Measurements from ENCODE around the gene LCTL.

LCTL gene

DNA sequence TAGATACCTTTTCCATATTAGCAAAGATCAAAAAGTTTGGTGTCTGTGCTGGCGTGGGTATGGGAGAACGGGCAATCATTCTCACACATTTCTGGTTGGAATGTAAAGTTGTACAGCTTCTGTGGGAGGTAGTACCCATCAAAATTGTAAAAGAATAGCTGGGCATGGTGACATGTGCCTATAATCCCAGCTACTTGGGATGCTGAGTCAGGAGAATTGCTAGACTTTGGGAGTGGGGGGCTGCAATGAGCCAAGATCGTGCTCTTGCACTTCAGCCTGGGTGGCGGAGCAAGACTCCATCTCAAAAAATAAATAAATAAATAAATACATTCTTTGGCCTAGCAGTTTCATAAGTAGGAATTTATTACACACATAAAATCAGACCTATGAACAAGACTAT lies 22.9 kb downstream of the LCTL start:
- TF ChIP-seq, protein P1, sequence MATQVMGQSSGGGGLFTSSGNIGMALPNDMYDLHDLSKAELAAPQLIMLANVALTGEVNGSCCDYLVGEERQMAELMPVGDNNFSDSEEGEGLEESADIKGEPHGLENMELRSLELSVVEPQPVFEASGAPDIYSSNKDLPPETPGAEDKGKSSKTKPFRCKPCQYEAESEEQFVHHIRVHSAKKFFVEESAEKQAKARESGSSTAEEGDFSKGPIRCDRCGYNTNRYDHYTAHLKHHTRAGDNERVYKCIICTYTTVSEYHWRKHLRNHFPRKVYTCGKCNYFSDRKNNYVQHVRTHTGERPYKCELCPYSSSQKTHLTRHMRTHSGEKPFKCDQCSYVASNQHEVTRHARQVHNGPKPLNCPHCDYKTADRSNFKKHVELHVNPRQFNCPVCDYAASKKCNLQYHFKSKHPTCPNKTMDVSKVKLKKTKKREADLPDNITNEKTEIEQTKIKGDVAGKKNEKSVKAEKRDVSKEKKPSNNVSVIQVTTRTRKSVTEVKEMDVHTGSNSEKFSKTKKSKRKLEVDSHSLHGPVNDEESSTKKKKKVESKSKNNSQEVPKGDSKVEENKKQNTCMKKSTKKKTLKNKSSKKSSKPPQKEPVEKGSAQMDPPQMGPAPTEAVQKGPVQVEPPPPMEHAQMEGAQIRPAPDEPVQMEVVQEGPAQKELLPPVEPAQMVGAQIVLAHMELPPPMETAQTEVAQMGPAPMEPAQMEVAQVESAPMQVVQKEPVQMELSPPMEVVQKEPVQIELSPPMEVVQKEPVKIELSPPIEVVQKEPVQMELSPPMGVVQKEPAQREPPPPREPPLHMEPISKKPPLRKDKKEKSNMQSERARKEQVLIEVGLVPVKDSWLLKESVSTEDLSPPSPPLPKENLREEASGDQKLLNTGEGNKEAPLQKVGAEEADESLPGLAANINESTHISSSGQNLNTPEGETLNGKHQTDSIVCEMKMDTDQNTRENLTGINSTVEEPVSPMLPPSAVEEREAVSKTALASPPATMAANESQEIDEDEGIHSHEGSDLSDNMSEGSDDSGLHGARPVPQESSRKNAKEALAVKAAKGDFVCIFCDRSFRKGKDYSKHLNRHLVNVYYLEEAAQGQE (IDR thresholded peaks at IDR 0.05; ENCODE audit: insufficient read depth in 1 of 2, low read depth in 2 of 2, low read length in 2 of 2), result no peak
- TF ChIP-seq POLR2AphosphoS5 (IDR thresholded peaks at IDR 0.05; ENCODE audit: low read depth, low read length) (no peak), SIN3A (IDR thresholded peaks at IDR 0.05; ENCODE audit: borderline replicate concordance, insufficient read depth, low read length) (no peak), TAF1 (IDR thresholded peaks at IDR 0.05; ENCODE audit: borderline replicate concordance, insufficient read depth, low read length) (no peak), FOXP2 (optimal IDR thresholded peaks at IDR 0.05; ENCODE audit: borderline replicate concordance, extremely low read depth, extremely low read length, insufficient read depth) (no peak)

DNA sequence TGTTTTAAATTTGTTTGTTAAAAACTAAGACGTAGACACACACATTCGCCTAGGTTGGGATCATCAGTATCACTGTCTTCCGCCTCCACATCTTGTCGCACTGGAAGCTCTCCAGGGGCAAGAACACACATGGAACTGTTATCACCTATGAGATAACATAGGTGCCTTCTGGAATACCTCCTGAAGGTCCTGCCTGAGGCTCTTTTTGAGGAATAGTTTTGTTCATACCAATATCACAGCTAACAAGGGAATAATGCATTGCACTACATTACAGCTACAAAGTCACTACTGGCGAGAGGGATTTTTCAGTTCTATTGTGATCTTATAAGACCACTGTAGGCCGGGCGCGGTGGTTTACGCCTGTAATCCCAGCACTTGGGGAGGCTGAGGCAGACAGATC lies 30.7 kb downstream of the LCTL start:
- TF ChIP-seq POLR2AphosphoS5 (IDR thresholded peaks at IDR 0.05; ENCODE audit: low read depth, low read length), result no peak
- TF ChIP-seq, protein P1 (IDR thresholded peaks at IDR 0.05; ENCODE audit: insufficient read depth in 1 of 2, low read depth in 2 of 2, low read length in 2 of 2), result no peak
- TF ChIP-seq FOXP2 (optimal IDR thresholded peaks at IDR 0.05; ENCODE audit: borderline replicate concordance, extremely low read depth, extremely low read length, insufficient read depth), result no peak
- TF ChIP-seq TAF1 (IDR thresholded peaks at IDR 0.05; ENCODE audit: borderline replicate concordance, insufficient read depth, low read length), result no peak
- TF ChIP-seq SIN3A (IDR thresholded peaks at IDR 0.05; ENCODE audit: borderline replicate concordance, insufficient read depth, low read length), result no peak

DNA sequence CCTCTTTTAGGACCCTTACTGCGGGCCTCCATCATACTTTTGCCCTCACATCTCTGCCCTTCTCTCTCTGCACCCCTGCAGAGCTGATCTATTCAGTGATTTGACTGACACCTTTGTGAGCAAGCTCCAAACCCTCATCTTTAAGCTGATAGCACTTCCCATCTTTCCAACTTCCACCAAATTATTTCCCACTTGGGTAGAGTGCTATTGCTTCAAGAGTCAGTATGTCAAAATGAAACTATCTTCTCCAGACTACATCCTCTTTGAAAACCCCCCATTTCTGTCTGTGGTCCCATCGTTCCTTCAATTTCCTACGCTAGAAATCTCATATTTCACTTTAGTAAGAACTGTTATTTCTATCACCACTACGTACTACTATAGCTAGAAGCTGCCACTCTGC lies 41.0 kb downstream of the LCTL start:
- TF ChIP-seq TAF1 (IDR thresholded peaks at IDR 0.05; ENCODE audit: borderline replicate concordance, insufficient read depth, low read length), result no peak
- TF ChIP-seq, protein P1 (IDR thresholded peaks at IDR 0.05; ENCODE audit: insufficient read depth in 1 of 2, low read depth in 2 of 2, low read length in 2 of 2), result no peak
- no peak for TF ChIP-seq FOXP2 (optimal IDR thresholded peaks at IDR 0.05; ENCODE audit: borderline replicate concordance, extremely low read depth, extremely low read length, insufficient read depth)
- TF ChIP-seq POLR2AphosphoS5 (IDR thresholded peaks at IDR 0.05; ENCODE audit: low read depth, low read length), result no peak
- TF ChIP-seq SIN3A (IDR thresholded peaks at IDR 0.05; ENCODE audit: borderline replicate concordance, insufficient read depth, low read length), result no peak

DNA sequence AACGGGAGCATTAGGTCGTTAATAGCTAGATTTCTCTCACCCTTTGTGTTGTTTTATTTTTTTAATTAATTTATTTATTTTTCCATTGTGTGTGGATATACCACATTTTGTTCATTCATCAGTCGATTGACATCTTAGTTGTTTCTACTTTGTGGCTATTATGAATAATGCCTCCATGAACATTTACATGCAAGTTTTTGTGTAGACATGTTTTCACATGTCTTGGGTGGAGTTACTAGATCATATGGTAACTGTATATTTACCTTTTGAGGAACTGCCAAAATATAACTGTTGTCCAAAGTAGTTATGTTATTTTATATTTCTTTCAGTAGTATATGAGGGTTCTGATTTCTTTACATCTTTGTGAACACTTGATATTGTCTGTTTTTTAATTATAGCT lies 41.9 kb downstream of the LCTL start:
- TF ChIP-seq, protein P1 (IDR thresholded peaks at IDR 0.05; ENCODE audit: insufficient read depth in 1 of 2, low read depth in 2 of 2, low read length in 2 of 2), result no peak
- TF ChIP-seq FOXP2 (optimal IDR thresholded peaks at IDR 0.05; ENCODE audit: borderline replicate concordance, extremely low read depth, extremely low read length, insufficient read depth), result no peak
- TF ChIP-seq TAF1 (IDR thresholded peaks at IDR 0.05; ENCODE audit: borderline replicate concordance, insufficient read depth, low read length), result no peak
- TF ChIP-seq SIN3A (IDR thresholded peaks at IDR 0.05; ENCODE audit: borderline replicate concordance, insufficient read depth, low read length), result no peak
- no peak for TF ChIP-seq POLR2AphosphoS5 (IDR thresholded peaks at IDR 0.05; ENCODE audit: low read depth, low read length)

DNA sequence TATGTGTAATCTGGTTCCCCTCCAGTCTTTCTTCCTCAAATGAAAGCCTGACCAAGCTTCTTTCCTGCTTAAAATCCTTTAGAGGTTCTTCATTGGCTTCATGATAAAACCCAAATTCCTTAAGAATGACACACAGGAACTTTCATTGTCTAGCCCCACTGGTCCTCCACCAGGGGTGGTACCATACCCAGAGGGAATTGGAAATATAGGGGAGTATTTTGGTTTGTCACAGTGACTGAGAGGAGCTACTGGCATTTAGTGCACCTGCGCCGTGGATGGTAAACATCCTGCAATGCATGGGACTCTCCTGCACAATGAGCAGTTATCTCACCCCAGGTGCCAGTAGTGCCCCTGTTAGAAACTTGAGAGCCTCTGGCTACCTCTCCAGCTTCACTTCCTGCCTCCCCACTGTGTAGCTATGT lies 49.9 kb downstream of the LCTL start:
- no peak for TF ChIP-seq FOXP2 (optimal IDR thresholded peaks at IDR 0.05; ENCODE audit: borderline replicate concordance, extremely low read depth, extremely low read length, insufficient read depth)
- no peak for TF ChIP-seq SIN3A (IDR thresholded peaks at IDR 0.05; ENCODE audit: borderline replicate concordance, insufficient read depth, low read length)
- TF ChIP-seq POLR2AphosphoS5 (IDR thresholded peaks at IDR 0.05; ENCODE audit: low read depth, low read length), result no peak
- no peak for TF ChIP-seq TAF1 (IDR thresholded peaks at IDR 0.05; ENCODE audit: borderline replicate concordance, insufficient read depth, low read length)
- TF ChIP-seq, protein P1 (IDR thresholded peaks at IDR 0.05; ENCODE audit: insufficient read depth in 1 of 2, low read depth in 2 of 2, low read length in 2 of 2), result no peak
